ENCODE measurements around the gene CYP3A5. TPM values are rescaled to one million over a fixed set of nuclear protein-coding genes. Genes with fewer than 3 reads are reported as not detected.

The CYP3A5 gene
- total and polyA plus RNA-seq, 2 of the 8 experiments (the other 6 are each of a cell fraction or from before 2014, with no cell fraction given): 0.06 TPM; not detected in 1

DNA sequence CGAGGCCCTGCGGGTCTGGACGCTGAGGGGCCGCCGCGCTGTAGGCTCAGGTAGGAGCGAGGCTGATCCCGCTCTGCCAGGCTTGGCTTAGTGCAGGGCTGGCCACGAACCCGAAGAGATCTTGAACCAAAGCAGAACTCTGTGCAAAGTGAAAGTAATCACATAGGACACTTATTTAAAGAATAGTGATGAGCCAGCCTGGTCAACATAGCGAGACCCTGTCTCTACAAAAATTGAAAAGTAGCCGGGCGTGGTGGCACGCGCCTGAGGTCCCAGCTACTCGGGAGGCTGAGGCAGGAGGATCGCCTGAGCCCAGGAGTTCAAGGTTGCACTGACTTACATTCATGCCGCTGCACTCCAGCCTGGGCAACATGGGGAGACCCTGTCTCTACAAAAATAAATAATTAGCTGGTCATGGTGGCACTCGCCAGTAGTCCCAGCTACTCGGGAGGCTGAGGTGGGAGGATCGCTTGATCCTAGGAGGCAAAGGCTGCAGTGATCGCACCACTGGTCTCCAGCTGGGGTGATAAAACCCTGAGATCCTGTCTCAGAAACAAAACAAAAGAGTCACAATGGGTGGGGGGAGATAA is 62.5 kb downstream of the CYP3A5 start:
- WGBS, 2 experiments (ENCODE audit: extremely low coverage in 1 of 2, insufficient coverage in 1 of 2, insufficient read length in 1 of 2, insufficient replicate concordance in 2 of 2, low coverage in 1 of 2, low lambda C conversion rate in 2 of 2, missing lambda C conversion rate in 1 of 2): 40% methylated on average over 21 of the region's 22 CpGs; no CpG with 5 or more reads in 1 of the 2 experiments
- H3K79me2 ChIP-seq (ENCODE audit: control insufficient read depth in 1 of 2, insufficient read depth in 2 of 2, low read length in 2 of 2): peaks cover 0 to 12% of the 10 kb centered on the region in 2 experiments; a peak in 1 of 4 replicates
- H2AFZ ChIP-seq (ENCODE audit: low read length): no peak overlapping the region
- H2BK15ac ChIP-seq (ENCODE audit: low read length): no peak overlapping the region
- peak overlapping the region; percentile 90 for H4K8ac ChIP-seq (ENCODE audit: extremely low read depth, insufficient read depth, low read length)
- peak overlapping the region; percentile 45; the same call in 1 of the 2 replicates for H2BK5ac ChIP-seq (ENCODE audit: low read depth, low read length)
- no peaks in the 10 kb centered on the region; a peak in 2 of 7 replicates for H3K4me1 ChIP-seq (replicated peaks in 1 of 4; ENCODE audit: control insufficient read depth in 3 of 4, insufficient read depth in 4 of 4, low read length in 3 of 4)
- H3K9me3 ChIP-seq (ENCODE audit: insufficient read depth in 2 of 2, low read depth in 1 of 2, low read length in 1 of 2): no peaks in the 10 kb centered on the region
- no peak overlapping the region for H3K4ac ChIP-seq (replicated peaks; ENCODE audit: insufficient read length, low read depth, low read length)
- no peak overlapping the region for H2BK20ac ChIP-seq (ENCODE audit: low read length)
- ChIA-PET CTCF (ENCODE audit: partially characterized antibody) (interaction anchor here (0.6 to 4.1 kb wide), 13 partner anchors 10 to 387 kb away, joined by 3 to 28 read pairs (median 5); partner anchors contain the start of genes TMEM225B and ZNF655), POLR2A (ENCODE audit: partially characterized antibody) (interaction anchor here (0.6 to 2.8 kb wide), 27 partner anchors 10 to 453 kb away, joined by 3 to 17 read pairs (median 4); partner anchors contain the start of genes FAM200A, TMEM225B, ZKSCAN1 and ZNF394)
- H2BK120ac ChIP-seq (replicated peaks; ENCODE audit: low read depth, low read length): no peak overlapping the region
- no peak overlapping the region for H3K14ac ChIP-seq (ENCODE audit: insufficient read length)
- DNase-seq (ENCODE audit: low read depth in 1 of 2, low spot score in 2 of 2): no peak
- 0 out of 2 replicates have a peak overlapping the region, but pooled peaks have one; percentile 96 for H3K27ac ChIP-seq (ENCODE audit: low read depth, low read length)
- FAIRE-seq: no peak
- H3K23me2 ChIP-seq (ENCODE audit: low read depth, low read length): peaks cover 7% of the 10 kb centered on the region
- H3K36me3 ChIP-seq (ENCODE audit: control insufficient read depth in 2 of 4, insufficient read depth in 4 of 4, low read length in 3 of 4): peaks cover 8 to 37% (median 29%) of the 10 kb centered on the region in 4 experiments
- TF ChIP-seq HDAC2 (IDR thresholded peaks at IDR 0.05; ENCODE audit: borderline replicate concordance in 1 of 2, low read depth in 2 of 2, low read length in 2 of 2) (no peak), FOSL1 (IDR thresholded peaks at IDR 0.05; ENCODE audit: insufficient read depth, low read depth, low read length) (no peak), NRF1 (IDR thresholded peaks at IDR 0.05; ENCODE audit: low read depth, low read length) (no peak), TAF1 (IDR thresholded peaks at IDR 0.05; ENCODE audit: low read depth, low read length) (no peak), SP2 (IDR thresholded peaks at IDR 0.05; ENCODE audit: low read length) (no peak), YY1 (IDR thresholded peaks at IDR 0.05; ENCODE audit: low read depth, low read length) (no peak), GTF2F1 (IDR thresholded peaks at IDR 0.05; ENCODE audit: borderline replicate concordance, low read depth, low read length) (no peak), JUND (IDR thresholded peaks at IDR 0.05; ENCODE audit: low read length) (no peak), SRF (IDR thresholded peaks at IDR 0.05; ENCODE audit: low read depth, low read length) (no peak)
- TF ChIP-seq, protein P1, sequence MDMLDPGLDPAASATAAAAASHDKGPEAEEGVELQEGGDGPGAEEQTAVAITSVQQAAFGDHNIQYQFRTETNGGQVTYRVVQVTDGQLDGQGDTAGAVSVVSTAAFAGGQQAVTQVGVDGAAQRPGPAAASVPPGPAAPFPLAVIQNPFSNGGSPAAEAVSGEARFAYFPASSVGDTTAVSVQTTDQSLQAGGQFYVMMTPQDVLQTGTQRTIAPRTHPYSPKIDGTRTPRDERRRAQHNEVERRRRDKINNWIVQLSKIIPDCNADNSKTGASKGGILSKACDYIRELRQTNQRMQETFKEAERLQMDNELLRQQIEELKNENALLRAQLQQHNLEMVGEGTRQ (IDR thresholded peaks at IDR 0.05; ENCODE audit: low read length): no peak
- H2AK5ac ChIP-seq (ENCODE audit: low read depth, low read length): no peak overlapping the region
- H2BK12ac ChIP-seq (ENCODE audit: low read depth, low read length): no peak overlapping the region
- peak overlapping the region; percentile 88 to 96 (median 94) for H3K4me3 ChIP-seq (ENCODE audit: extremely low read depth in 1 of 4, insufficient read depth in 2 of 4, low read depth in 3 of 4, low read length in 4 of 4)
- H3K18ac ChIP-seq (ENCODE audit: extremely low read depth, low read length): no peak overlapping the region
- peaks cover 8% of the 10 kb centered on the region for H3K79me1 ChIP-seq (ENCODE audit: low read depth, low read length)
- H4K5ac ChIP-seq (ENCODE audit: insufficient read length, low read depth, low read length): no peak overlapping the region
- no peak overlapping the region for H4K91ac ChIP-seq (replicated peaks; ENCODE audit: insufficient read length, low read length)
- peak overlapping the region; percentile 54 to 98 for H3K4me2 ChIP-seq (ENCODE audit: insufficient read depth in 1 of 2, low read depth in 2 of 2, low read length in 2 of 2)
- peaks cover 0 to 4% of the 10 kb centered on the region in 2 experiments for H4K20me1 ChIP-seq (replicated peaks in 1 of 2; ENCODE audit: control insufficient read depth in 1 of 2, insufficient read depth in 2 of 2, low read length in 2 of 2)
- H3K27me3 ChIP-seq (replicated peaks in 1 of 4; ENCODE audit: control insufficient read depth in 3 of 4, extremely low read depth in 1 of 4, insufficient read depth in 3 of 4, low read length in 3 of 4): no peaks in the 10 kb centered on the region
- peak overlapping the region; percentile 3 for H3K56ac ChIP-seq (replicated peaks; ENCODE audit: insufficient read length, low read depth, low read length)
- H3K23ac ChIP-seq (ENCODE audit: insufficient read length): no peak overlapping the region
- peak overlapping the region; percentile 83 to 99 (median 93) for H3K9ac ChIP-seq (replicated peaks in 1 of 4; ENCODE audit: extremely low read depth in 1 of 4, low read depth in 3 of 4, low read length in 3 of 4)

Data from H1 (cell line).